K562 (cell line): ENCODE measurements around the gene DVL2. TPM values are rescaled to one million over a fixed set of nuclear protein-coding genes. Genes with fewer than 3 reads are reported as not detected.

Experiments used
- CTCFL ChIP-seq: IDR thresholded peaks from 2 replicates; pipeline ENCODE4 v1.6.1; 2011; ENCODE audit warnings: borderline replicate concordance, low read depth, mild to moderate bottlenecking, moderate library complexity, low read length; ENCODE audit not compliant: insufficient read depth, poor library complexity, severe bottlenecking
- HEY1 ChIP-seq: fragments of 250-450 bp; sonication (Bioruptor Pico); IDR thresholded peaks from 2 replicates; pipeline ENCODE4 v1.5.0; 2020; ENCODE audit warnings: mild to moderate bottlenecking, moderate library complexity, borderline replicate concordance
- MAFK ChIP-seq: IDR thresholded peaks from 2 replicates; pipeline ENCODE4 v1.6.1; 2011; ENCODE audit warnings: low read length, improper control_type of control experiment
- MEIS2 ChIP-seq: fragments of 450-650 bp; IDR thresholded peaks from 2 replicates; pipeline ENCODE4 v1.6.1; 2014; ENCODE audit warnings: mild to moderate bottlenecking; ENCODE audit not compliant: partially characterized antibody
- NUFIP1 ChIP-seq: fragments of 450-650 bp; IDR thresholded peaks from 2 replicates; pipeline ENCODE4 v1.6.1; 2018; ENCODE audit not compliant: partially characterized antibody
- POLR3G ChIP-seq: IDR thresholded peaks from 2 replicates; pipeline ENCODE4 v1.6.1; 2011; ENCODE audit not compliant: insufficient read length, insufficient replicate concordance; ENCODE audit errors: extremely low read depth
- TCF7L2 ChIP-seq: fragments of 150-350 bp; IDR thresholded peaks from 2 replicates; pipeline ENCODE4 v1.6.1; 2016; ENCODE audit warnings: low read depth, mild to moderate bottlenecking, low read length, moderate library complexity
- ZBTB7A ChIP-seq: IDR thresholded peaks from 2 replicates; pipeline ENCODE4 v1.6.1; 2011; ENCODE audit warnings: low read depth, mild to moderate bottlenecking, low read length, moderate library complexity, borderline replicate concordance; ENCODE audit not compliant: control insufficient read depth
- ZC3H4 ChIP-seq: sonication (generic); formaldehyde crosslinking; IDR thresholded peaks from 2 replicates; pipeline ENCODE4 v1.9.0; 2021; ENCODE audit warnings: missing genetic modification reagents, borderline replicate concordance
- ZNF444 ChIP-seq: fragments of 250-450 bp; sonication (Bioruptor Pico); IDR thresholded peaks from 2 replicates; pipeline ENCODE4 v1.4.0; 2020; ENCODE audit warnings: mild to moderate bottlenecking, moderate library complexity
- ZNF584 ChIP-seq: fragments of 200-800 bp; sonication (Bioruptor generic); IDR thresholded peaks from 2 replicates; pipeline ENCODE4 v1.6.1; 2016; ENCODE audit warnings: low read depth, mild to moderate bottlenecking, missing genetic modification characterization, missing compliant biosample characterization
- polyA plus RNA-seq, 8 experiments: library from polyadenylated mRNA; depleted of rRNA in 4 of 8; stranded (reverse) in 5 of 8; unstranded in 3 of 8; fragments of >200 nt; fragmentation: Nextera tagmentation in 2 of 8; fragmentation: Illumina TruSeq in 1 of 8; extraction: Ambion mirVana in 2 of 8; extraction: Trizol in 1 of 8; gene quantifications; 2 replicates each; pipeline versions ENCODE4 v1.2.1 to v1.2.3, GENCODE V29; 2011 to 2014; ENCODE audit warnings: inconsistent platforms in 1 of 8, missing spikeins in 1 of 8
- total RNA-seq, 7 experiments: library from RNA; depleted of rRNA in 6 of 7; stranded (reverse); fragments of >200 nt in 6 of 7; fragmentation: Illumina TruSeq in 2 of 7; extraction: Trizol in 2 of 7; gene quantifications; 2 replicates each; pipeline versions ENCODE4 v1.2.1 to v1.2.3, GENCODE V29; 2011 to 2021; ENCODE audit warnings: low replicate concordance in 1 of 7

The DVL2 gene
- total and polyA plus RNA-seq, 9 of the 15 experiments (the other 6 are each of a cell fraction or from before 2014, with no cell fraction given) = 1.3 to 49.5 (median 24.3) TPM

- TF ChIP-seq CTCFL = no peak
- TF ChIP-seq NUFIP1 = no peak
- no peak; the same call in 1 of the 2 replicates for TF ChIP-seq MAFK
- TF ChIP-seq ZC3H4 = peak; percentile 35; the same call in 1 of the 2 replicates
- no peak for TF ChIP-seq TCF7L2
- no peak for TF ChIP-seq MEIS2
- no peak for TF ChIP-seq ZNF444 (CRISPR knock-in tag)
- TF ChIP-seq ZNF584 = 0 out of 2 replicates have a peak, but pooled peaks have one; percentile 45
- no peak for TF ChIP-seq POLR3G
- TF ChIP-seq ZBTB7A = peak; percentile 81; the same call in 1 of the 2 replicates
- TF ChIP-seq HEY1 (CRISPR knock-in tag) = no peak
Observed at GRCh38 chr17:7219812-7220592, 14.3 kb downstream of the DVL2 start, which contains the start of the genes ACADVL and DLG4 (continued).
